Suppressor macrophage treated with lipopolysaccharide for 1 hour (primary cell): ENCODE measurements around the gene PDPK1.
"Not testable (repeated sequence)": the region's sequence is repeated elsewhere in the genome, so short reads cannot be mapped to it uniquely, and the experiment has no call there.

ENCODE experiments used
- DNase-seq, 3 donors: peaks; one replicate each; pipeline ENCODE4 v3.0.0-alpha.2; 2020 to 2022

Gene PDPK1

GRCh38 chr16:2526135-2526534 lies 11.7 kb upstream of the PDPK1 start:
- no peak for DNase-seq

GRCh38 chr16:2527071-2527783 lies 10.6 kb upstream of the PDPK1 start:
- DNase-seq: no peak

GRCh38 chr16:2527784-2528100 lies 10.1 kb upstream of the PDPK1 start:
- DNase-seq: no peak

- DNase-seq: no peak
Observed at GRCh38 chr16:2528161-2529060, 9.4 kb upstream of the PDPK1 start.

- no peak for DNase-seq
Observed at GRCh38 chr16:2529061-2529931, 8.5 kb upstream of the PDPK1 start.

- no peak for DNase-seq
Observed at GRCh38 chr16:2529961-2530628, 7.7 kb upstream of the PDPK1 start.

GRCh38 chr16:2530629-2531318 lies 7.0 kb upstream of the PDPK1 start:
- no peak for DNase-seq

GRCh38 chr16:2531371-2531695 lies 6.5 kb upstream of the PDPK1 start, which contains the start of gene CEMP1:
Gene CEMP1, minus strand, starts transcription at chr16:2531408. Its CDS starts 335 bp downstream, at chr16:2531073.
- DNase-seq: no peak

- peak; percentile 99 to 100 (median 100) for DNase-seq
Observed at GRCh38 chr16:2531696-2532493, 5.9 kb upstream of the PDPK1 start.

- peak; percentile 52 to 66 (median 61) for DNase-seq
Observed at GRCh38 chr16:2532494-2533141, 5.2 kb upstream of the PDPK1 start.

- DNase-seq: not testable (repeated sequence)
Observed at GRCh38 chr16:2533142-2533755, 4.6 kb upstream of the PDPK1 start.

- no peak for DNase-seq
Observed at GRCh38 chr16:2533912-2534311, 3.9 kb upstream of the PDPK1 start.

- not testable (repeated sequence) for DNase-seq
Observed at GRCh38 chr16:2534335-2534734, 3.5 kb upstream of the PDPK1 start.

- DNase-seq: peak; percentile 94 to 96 (median 95)
Observed at GRCh38 chr16:2535625-2536013, 2.2 kb upstream of the PDPK1 start.

- DNase-seq: not testable (repeated sequence)
Observed at GRCh38 chr16:2539192-2539844, 1.5 kb downstream of the PDPK1 start.

- DNase-seq: peak; percentile 46 to 61 (median 58)
Observed at GRCh38 chr16:2539845-2540458, 2.1 kb downstream of the PDPK1 start.

GRCh38 chr16:2540912-2541311 lies 3.1 kb downstream of the PDPK1 start:
- DNase-seq: not testable (repeated sequence)

GRCh38 chr16:2541409-2541808 lies 3.6 kb downstream of the PDPK1 start:
- not testable (repeated sequence) for DNase-seq

- DNase-seq: not testable (repeated sequence)
Observed at GRCh38 chr16:2543771-2544170, 6.0 kb downstream of the PDPK1 start.
